GM21381 (cell line): ENCODE measurements around the gene ARHGEF7.

Source experiments
- ATAC-seq: cut with Tn5 transposase; IDR thresholded peaks from one replicate; pipeline ENCODE4 v1.9.1; 2021; ENCODE audit warnings: mild to moderate bottlenecking, moderate library complexity; ENCODE audit not compliant: unreplicated experiment

Gene ARHGEF7

GRCh38 chr13:111216166-111216960, 101.3 kb downstream of the ARHGEF7 start:
- no peak for ATAC-seq

- no peak for ATAC-seq
Observed at GRCh38 chr13:111217641-111218040, 102.5 kb downstream of the ARHGEF7 start.

DNA sequence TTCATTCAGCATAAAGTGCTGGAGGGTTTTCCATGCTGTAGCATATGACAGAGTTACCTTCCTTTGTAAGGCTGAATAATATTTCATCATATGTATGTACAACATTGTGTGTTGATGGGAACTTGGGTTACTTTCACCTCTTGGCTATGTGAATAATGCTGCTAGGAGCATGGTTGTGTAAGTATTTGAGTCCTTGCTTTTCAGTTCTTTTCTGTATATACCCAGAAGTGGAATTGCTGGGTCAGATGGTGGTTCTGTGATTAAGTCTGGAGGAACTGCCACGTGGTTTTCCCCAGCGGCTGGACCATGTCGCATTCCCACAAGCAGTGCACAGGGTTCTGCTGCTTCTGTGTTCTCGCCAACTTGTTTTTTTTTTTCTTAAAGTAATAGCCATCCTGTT, 104.2 kb downstream of the ARHGEF7 start:
- no peak for ATAC-seq

- no peak for ATAC-seq
Observed at GRCh38 chr13:111219950-111220349, 104.8 kb downstream of the ARHGEF7 start.

DNA sequence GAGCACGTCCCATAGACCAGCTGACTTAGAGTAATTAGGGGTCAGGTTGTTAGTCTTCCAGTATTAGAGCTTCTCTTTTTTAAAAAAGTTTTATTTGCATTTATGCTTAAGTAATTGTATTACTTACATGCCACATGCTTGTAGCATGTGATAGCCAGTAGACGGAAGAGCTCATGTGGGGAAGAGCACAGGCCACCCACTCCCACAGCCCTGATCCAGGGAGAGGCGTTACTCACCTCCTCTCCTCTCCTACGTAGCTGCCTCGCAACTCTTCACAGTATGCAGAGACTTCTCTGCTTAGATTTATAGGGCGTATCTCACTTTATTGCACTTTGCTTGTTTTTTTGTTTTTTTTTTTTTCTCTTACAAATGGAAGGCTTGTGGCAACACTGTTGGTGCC, 110.1 kb downstream of the ARHGEF7 start:
- ATAC-seq = no peak

DNA sequence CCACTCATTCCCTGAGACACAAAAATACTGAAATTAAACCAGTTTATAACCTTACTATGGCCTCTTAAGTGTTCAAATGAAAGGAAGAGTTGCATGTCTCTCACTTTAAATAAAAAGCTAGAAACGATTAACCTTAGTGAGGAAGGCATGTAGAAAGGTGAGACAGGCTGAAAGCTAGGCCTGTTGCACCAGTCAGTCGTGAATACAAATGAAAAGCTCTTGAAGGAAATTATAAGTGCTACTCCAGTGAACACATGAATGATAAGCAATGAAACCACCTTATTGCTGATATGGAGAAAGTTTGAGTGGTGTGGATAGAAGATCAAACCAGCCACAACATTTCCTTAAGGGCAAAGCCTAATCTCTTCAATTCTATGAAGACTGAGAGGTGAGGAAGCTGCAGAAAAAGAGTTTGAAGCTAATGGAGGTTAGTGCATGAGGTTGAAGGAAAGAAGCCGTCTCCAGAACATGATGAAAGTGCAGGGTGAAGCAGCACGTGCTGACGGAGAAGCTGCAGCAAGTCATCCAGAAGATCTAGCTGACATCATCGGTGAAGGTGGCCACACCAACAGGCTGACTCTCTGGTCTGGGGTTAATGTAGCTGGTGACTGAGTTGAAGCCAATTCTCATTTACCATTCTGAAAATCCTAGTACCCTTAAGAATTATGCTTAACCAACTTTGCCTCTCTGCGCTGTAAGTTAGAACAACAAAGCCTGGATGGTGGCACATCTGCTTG, 110.9 kb downstream of the ARHGEF7 start:
- ATAC-seq = no peak

- ATAC-seq = no peak
Observed at GRCh38 chr13:111227405-111227804, 112.3 kb downstream of the ARHGEF7 start.

DNA sequence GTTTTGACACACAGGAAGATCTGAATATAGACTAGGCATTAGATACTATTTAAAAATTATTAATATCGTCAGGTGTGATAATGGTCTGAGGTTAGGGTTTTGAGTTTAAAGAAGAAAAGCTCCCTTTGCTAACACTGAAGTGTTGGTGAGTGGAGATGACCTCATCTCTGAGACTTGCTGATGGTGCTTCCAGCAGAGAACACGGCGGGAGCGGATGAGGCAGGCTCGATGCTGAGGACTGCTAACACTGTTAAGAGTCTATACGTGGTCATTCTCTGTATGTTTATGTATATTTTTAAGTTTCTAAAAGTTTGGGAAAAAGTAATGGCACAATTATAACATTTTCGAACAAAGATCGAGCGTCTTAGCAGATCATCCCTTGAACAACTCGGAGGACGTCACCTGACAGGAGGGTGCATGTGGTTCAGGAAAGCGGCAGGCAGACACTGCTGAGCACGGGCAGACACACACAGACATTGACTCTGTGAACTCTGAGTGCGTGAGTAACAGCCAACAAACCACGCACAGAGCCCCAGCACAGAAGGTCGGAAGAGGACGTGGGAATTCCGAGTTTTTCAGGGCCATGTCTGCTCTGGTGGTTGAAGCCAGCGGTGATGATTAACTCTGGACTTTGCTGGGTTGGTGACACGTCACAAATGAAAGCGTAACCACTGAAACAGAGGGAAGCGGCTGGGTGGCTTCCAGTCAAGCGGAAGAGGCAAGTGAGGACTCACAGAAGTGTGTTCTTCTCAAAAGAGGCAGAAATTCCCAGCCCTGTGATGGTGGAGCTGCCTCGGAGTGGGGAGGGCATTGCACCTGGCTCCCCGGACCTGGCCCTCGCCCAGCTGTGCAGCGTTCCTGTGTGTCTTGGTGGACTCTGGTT, 113.4 kb downstream of the ARHGEF7 start:
- no peak for ATAC-seq

GRCh38 chr13:111230385-111230930, 115.3 kb downstream of the ARHGEF7 start:
- ATAC-seq = no peak

DNA sequence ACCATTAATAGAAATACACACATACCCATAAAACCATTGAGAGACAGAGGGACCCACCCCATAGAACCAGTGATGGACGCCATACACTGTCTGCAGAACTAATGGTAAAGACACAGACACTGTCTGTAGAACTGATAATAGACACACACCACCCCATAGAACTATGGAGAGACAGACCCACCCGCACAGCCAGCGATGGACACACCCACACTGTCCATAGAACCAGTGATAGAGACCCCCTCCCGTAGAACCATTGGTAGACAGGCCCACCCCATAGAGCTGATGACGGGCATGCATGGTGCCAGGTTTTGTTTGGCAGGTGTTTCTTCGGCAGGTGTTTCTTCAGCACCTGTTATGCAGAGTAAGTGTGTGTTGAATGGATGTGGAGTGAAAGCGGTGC, 117.1 kb downstream of the ARHGEF7 start:
- no peak for ATAC-seq

DNA sequence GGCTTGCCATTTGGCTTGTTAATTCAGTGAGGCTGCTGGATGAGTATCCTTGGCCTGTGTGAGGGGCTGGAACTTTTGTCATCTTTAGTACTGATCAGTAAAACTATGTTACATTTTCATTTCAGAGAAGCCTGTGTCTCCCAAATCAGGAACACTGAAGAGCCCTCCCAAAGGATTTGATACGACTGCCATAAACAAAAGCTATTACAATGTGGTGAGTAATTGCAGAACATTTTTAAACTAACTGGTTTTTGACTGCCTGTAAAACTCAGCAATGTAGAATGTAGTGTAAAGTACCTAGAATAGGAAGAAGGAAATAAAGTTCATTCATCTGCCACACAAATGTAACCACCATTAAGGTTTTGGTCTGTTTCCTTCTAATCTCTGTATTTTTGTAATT, 118.0 kb downstream of the ARHGEF7 start:
- no peak for ATAC-seq

DNA sequence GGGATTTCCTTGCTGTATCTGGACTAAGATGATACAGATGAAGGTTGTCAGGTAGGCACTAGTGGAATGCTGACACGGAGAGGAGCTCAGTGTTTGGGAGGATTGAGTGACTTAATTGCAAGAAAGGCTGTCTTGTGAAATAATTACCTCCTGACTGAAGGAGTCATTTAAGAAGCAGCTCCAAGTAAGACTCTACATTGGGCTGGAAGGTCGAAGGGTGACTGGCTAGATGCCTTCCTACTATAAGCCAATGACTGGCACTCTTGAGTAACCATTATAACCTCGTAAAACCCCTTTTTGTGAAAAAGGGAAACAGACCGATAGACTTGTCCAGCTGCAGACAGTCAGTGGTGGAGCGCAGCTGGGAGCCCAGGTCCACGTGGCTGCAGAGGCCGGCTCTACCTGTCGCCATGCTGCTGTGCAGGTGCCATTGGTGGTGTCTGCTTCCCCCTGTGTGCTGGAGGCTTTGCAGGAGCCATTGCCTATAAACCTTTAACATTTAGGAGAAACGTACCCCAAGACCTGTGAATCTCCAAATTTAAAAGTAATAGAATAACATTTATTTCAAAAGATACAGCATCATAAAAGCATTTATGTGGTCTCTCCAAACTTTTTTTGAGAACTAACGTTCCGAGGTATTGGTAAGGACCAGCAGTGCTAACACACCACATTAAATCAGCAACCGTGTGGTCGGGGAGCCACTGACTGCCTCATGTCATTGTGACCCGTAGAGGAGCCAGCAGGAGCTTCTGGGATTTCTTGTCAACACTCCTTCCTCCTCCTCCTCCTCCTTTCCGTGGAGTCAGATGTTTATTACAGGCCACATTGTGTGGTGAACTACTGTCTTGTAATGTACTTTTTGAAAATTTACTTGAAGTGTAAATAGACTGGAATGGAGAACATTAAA, 124.9 kb downstream of the ARHGEF7 start:
- no peak for ATAC-seq

DNA sequence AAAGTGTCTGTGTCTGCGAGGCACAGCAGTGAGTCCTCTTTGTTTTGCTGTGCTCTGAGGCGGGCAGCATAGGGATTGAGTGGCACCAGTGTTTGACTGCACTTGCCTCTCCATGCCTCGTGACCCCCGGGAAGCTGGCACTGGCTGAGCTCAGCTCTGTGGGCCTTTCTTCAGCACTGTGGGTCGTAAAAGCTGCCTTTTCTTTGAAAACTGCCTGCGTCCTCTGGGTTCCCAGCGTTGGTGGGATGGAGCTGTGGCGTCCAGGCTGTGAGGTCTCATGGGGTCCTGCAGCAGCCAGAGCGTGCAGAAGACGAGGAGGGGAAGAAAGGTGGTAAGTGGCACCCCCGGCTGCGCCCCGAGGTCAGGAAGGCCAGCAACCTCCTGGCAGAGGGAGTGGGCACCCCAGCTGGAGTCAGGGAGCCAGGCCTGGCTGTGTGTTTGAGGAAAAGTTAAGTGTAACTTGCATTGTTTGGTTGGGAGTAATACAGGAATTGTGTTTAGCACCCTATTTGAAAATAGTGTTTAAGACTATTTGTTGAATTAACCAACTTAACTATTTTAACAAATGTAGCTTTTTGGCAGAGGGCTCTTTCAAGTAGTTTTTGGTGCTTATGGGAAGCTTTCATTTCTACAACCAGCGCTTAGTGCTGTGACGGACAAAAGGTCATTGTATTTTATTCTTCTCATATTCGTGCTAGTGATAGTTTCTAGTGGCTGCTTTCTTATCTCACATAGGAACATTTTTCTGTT, 126.1 kb downstream of the ARHGEF7 start:
- ATAC-seq = no peak

- no peak for ATAC-seq
Observed at GRCh38 chr13:111241862-111242261, 126.8 kb downstream of the ARHGEF7 start.

GRCh38 chr13:111242585-111242984, 127.5 kb downstream of the ARHGEF7 start:
- no peak for ATAC-seq

GRCh38 chr13:111243981-111244380, 128.9 kb downstream of the ARHGEF7 start:
- ATAC-seq = no peak

DNA sequence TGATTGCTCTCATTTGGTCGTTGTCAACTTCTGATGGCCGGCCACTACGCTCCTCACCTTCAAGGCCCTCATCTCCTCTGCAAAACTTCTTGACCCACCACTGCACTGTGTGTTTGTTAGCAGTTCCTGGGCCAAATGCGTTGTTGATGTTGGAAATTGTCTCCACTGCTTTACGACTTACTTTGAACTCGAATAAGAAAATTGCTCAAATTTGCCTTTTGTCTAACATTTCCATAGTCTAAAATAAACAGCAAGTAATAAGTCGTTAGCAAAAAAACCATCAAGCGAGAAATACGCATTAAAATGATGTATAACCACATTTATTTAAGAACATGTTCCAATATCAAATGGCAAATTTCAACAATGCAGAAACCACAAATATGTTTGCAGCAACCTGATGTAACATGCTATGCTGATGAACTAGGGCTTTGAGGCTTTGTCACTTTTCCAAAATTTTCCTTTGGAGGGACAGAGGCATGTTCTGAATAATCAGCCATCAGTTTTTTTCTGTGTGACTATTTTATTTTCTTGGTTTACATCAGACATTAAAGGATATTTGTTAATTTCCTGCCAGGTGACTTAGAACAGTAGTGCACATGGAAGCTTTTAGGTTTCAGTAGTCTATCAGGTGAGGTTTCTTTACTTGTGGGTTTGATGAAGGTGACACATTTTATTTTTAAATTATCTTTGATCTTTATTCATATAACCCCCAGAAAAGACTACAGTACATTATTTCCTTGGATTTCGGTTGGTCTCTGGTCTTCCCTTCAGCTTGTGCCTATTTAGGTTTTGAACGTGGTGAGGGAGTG, 130.7 kb downstream of the ARHGEF7 start:
- ATAC-seq = no peak

DNA sequence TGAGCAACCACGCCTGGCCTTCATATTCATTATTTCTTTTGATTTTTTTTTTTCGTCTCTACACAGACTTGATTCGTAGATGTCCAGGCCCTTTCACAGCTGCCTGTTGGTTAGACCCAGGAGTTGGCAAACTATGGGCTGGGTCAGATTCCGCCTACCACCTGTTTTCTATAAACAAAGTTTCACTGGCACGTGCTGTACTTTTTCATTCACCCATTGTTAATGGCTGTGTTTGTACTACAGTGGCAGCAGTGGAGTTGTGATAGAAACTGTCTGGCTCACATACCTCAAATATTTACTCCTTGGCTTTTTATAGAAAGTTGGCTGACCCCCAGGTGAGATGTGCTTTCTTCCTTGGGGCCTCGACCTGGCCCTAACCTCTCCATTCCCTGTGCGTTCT, 132.4 kb downstream of the ARHGEF7 start:
- no peak for ATAC-seq

GRCh38 chr13:111248822-111249221, 133.7 kb downstream of the ARHGEF7 start:
- no peak for ATAC-seq
